NB4 (cell line): ENCODE data around the gene PRKCE.

Experiments
- CTCF ChIP-seq: IDR thresholded peaks from one replicate; pipeline ENCODE4 v1.5.1; 2012; ENCODE audit warnings: low read depth, low read length
- MAX ChIP-seq: IDR thresholded peaks from 2 replicates; pipeline ENCODE4 v1.6.1; 2011; ENCODE audit warnings: low read depth, low read length
- POLR2A ChIP-seq: IDR thresholded peaks from 2 replicates; pipeline ENCODE4 v1.6.1; 2011; ENCODE audit warnings: mild to moderate bottlenecking; ENCODE audit not compliant: insufficient read length; ENCODE audit errors: extremely low read depth

- TF ChIP-seq CTCF (no peak), POLR2A (no peak), MAX (no peak)
Measured at GRCh38 chr2:45896311-45896710, 244.8 kb downstream of the PRKCE start.
